NCI-H1092 treated with DMSO at 0.1 percent for 48 hours (cell line): ENCODE data around the gene NTMT2.
"Not testable (repeated sequence)": the region's sequence is repeated elsewhere in the genome, so short reads cannot be mapped to it uniquely, and the experiment has no call there.

Experiments used
- DNase-seq: peaks from one replicate; lab custom pipeline; 2025; lab: John Stamatoyannopoulos, UW

NTMT2 gene

DNA sequence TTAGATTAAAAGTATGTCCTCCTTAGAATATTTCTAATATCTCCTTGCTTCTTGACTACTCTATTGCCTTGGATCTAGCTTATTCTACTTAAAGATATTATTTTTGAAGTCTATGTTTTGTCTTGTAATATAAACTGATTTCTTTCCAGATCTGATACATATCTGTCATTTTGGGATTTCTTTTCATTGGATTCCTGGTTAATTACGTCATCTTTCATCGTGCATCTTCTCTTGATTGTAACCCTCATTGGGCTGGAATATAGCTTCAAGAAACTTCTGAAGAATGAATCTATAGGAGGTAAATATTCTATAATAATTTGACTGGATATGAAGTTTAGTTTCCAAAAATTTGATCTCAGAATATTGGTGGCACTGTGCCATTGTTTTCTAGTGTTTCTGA, 12.1 kb downstream of the NTMT2 start:
- no peak for DNase-seq

DNA sequence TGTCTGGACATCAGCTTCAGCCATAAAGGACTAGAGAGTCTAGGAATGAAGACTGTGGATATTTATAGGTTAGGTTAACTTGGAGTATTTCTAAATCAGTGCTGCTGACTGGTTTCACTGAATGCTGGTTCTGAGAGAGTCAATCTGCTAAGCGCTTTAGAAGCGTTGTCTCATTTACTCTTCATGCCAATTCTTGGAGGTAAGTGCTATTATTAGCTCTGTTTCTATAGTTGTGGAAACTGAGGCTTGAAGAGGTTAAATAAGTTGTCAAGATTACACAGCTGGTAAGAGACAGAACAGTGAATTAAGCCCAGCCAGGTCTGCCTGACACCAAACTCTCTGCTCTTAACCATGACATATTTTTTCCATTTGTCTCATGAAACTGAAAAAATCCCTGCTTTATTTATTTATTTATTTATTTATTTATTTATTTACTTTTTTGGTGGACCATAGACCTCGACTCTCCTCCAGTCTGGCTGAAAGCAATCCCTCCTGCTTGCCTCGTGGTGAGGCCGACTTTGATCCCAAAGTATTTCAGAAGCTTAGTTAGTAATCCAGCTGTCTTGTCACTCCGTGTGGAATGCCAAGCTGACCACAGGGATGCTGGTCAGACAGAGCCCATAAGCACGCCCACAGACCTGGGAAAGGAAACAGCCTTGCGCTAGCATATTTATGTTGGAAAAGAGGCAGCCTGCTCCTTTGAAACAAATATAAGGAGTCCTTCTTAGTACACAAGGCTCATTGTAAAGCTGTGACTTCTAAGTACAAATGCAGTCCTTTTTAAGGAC, 16.9 kb downstream of the NTMT2 start:
- DNase-seq, result no peak

DNA sequence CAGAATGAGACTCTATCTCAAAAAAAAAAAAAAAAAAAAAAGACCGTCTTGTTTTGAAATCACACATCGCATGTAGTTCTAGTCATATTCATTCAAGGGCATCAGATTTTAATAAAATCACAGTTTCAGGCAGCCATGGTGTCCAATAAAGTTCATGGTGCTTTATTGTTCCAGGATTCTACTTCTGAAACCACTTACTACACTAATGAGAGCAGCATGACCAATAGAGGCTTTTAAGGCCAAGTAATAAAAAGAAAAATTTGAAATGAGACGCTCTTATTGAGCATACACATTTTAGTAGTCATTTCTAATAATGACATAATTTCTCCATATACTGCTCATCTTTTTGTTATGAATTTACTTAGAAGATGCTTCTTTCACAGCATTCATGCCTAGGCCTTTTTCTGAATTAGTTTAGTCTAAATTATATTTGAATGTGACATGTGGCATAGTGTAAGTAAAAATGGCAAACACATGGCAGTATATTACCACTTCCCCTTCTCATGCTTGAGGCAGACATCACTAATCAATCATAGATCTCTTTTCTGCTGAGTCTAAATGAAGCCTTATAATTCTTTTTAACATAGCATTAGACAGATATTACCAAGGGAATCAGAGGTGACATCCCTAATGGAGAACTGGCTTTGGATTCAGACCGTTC, 18.5 kb downstream of the NTMT2 start:
- no peak for DNase-seq

DNA sequence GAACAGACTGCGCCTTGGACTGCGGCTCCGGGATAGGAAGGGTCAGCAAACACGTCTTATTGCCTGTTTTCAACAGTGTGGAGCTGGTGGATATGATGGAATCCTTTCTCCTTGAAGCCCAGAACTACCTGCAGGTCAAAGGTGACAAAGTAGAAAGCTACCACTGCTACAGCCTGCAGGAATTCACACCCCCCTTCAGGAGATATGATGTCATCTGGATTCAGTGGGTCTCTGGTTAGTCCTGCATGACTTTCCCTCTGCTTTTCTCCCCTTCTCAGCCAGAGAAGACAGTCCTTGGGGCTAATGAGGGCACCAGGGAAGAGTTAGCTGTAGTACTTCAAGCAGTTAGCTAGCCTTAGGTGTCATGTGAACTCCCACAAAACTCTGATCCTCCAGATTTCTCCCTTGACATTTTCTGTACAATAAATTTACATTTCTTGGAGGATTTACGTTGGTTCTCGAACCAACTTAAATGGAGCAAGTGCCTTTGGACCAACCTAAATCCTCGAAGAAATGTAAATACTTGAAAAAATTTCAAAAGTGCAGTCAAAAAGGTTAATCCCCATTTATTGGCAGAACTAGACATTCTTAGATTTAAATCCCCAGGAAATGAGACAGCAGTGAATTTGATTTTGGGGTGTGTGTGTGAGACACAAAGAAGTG, 20.9 kb downstream of the NTMT2 start:
- no peak for DNase-seq

DNA sequence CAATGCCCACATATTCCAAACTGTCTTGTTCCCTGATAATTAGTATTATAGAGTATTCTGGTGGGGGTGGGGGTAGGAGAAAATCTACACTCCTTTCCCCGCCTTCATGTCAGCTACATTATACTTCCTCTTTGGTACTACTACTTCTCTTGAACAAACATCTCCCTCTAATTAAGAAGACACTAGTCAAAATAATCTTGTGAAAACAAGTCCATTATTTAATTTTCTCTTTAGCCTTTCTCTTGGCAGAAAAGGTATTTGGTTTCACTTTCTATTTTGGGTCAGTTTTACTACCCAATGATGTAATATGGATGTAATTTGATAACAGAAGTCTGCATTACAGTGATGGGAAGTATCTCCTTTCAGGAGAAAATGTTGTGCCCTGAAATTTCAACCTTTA, 22.5 kb downstream of the NTMT2 start:
- DNase-seq, result peak; percentile 10

DNA sequence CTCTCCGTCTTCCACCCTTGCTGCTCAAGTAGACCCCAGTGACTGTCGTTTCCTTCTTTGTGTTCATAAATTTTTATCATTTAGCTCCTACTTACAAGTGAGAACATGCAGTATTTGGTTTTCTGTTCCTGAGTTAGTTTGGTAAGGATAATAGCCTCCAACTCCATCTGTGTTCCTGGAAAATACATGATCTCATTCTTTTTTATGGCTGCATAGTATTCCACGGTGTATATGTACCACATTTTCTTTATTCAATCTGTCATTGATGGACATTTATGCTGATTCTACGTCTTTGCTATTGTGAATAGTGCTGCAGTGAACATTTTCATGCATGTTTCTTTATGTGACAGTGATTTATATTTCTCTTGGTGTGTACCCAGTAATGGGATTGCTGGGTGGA, 24.8 kb downstream of the NTMT2 start:
- not testable (repeated sequence) for DNase-seq

DNA sequence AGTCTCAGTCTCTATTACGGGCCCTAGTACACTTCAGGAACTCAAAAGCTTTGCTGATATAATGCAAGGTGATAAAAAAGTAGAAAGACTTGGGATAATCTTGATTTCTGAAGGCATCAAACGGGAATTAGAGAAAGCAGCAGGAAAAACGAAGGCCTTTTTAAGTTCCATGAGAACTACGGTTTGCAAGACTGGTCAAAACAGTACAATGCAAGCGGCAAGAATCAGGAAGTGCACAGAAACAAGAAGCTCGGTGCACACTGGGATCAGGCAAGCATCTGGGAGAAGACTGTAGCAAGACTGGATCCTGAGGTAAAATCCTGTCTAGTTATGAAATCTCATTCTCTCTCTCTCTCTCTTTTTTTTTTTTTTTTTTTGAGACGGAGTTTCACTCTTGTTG, 28.6 kb downstream of the NTMT2 start:
- no peak for DNase-seq

DNA sequence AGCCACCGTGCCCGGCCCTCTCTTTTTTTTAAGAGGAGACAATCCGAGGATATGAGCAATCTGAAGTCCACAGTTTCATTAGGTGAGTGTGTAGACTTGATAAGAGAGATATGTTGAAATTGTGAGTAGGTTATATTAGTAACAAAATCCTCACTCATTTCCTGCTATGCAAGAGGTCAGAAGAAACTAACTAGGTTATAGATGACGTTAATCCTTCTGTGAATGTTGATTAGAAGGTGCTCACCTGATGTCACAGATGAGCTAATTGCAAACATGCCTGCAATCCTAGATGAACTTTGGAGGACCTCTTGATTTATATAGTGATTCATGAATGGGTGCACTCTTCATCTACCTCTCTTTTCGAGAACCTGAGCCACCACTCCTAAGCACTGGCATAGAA, 29.3 kb downstream of the NTMT2 start:
- no peak for DNase-seq

DNA sequence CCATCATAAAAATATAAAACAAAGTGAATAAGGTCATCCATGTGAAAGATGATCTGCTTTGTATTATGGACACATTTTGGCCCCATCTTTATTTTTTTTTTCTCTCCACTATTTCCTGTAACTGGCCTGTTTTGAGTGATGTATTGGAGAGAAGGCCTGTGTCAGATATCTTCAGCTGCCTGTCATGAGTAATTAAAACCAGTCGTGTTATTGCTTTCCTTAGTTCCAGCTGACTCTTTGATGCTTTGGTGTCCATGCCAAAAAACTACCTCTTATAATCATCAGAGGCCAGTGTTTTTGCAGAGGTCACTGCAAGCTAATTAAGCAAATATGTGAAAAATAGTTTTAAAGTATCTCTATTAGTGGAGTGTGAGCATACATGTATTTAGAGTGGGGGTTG, 29.7 kb downstream of the NTMT2 start:
- DNase-seq, result no peak

DNA sequence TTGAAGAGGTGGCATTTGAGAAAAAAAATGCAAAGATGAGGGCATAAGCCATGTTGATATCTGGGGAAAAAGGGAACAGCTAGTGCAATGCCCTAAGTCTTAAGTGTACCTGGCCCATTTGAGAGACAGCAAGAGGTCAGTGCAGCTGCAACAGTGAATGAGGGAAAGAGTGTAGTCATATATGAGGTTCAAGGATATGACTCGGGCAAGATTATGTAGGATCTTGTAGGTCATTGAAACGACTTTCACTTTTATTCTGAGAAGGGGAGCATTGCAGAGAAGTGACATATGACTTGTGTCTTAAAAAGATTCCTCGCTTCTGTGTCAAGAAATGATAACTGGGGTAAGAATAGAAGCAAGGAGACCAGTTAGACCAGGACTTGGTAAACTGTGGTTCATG, 31.0 kb downstream of the NTMT2 start:
- no peak for DNase-seq

DNA sequence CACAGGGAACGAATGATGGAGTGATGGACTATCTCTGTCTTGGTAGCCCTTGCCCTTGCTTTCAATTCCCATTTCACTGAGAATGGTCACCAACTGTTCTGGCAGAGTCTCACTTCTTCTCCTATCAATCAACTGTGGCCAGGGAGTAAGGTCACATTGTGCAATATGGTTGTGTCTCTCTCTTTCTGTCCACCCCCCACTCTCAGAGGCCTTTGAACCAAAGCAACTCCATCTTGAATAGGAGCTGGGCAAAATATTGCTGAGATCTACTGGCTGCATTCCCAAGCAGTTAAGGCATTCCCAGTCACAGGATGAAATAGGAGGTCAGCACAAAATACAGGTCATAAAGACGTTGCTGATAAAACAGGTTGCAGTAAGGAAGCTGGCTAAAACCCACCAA, 36.7 kb downstream of the NTMT2 start:
- DNase-seq, result no peak

DNA sequence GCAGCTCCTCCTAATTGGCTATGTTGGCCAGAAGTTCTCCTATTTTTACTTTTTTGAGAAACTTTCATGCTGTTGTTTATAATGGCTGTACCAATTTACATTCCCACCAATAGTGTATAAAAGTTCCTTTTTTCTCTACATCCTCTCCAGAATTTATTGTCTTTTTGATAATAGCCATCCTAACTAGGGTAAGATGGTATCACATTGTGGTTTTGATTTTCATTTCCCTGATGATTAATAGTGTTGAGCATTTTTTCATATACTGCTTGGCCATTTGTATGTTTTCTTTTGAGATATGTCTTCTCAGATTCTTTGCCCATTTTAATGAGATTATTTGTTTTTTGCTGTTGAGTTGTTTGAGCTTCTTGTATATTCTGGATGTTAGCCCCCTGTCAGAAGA, 46.8 kb downstream of the NTMT2 start:
- DNase-seq, result no peak

DNA sequence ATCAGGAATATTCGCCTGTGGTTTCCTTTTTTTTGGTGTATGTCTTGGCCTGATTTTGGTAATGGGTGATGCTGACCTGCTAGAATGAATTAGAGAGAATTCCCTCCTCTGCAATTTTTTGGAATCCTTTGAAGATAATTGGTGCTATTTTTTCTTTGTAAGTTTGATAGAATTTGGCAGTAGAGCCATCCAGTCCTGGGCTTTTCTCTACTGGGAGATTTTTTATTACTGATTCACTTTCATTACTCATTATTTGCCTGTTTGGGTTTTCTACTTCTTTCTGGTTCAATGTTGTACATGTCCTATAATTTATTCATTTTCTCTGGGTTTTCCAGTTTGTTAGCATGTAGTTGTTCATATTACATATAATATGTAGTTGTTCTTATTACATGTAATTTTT, 48.7 kb downstream of the NTMT2 start:
- DNase-seq, result no peak

DNA sequence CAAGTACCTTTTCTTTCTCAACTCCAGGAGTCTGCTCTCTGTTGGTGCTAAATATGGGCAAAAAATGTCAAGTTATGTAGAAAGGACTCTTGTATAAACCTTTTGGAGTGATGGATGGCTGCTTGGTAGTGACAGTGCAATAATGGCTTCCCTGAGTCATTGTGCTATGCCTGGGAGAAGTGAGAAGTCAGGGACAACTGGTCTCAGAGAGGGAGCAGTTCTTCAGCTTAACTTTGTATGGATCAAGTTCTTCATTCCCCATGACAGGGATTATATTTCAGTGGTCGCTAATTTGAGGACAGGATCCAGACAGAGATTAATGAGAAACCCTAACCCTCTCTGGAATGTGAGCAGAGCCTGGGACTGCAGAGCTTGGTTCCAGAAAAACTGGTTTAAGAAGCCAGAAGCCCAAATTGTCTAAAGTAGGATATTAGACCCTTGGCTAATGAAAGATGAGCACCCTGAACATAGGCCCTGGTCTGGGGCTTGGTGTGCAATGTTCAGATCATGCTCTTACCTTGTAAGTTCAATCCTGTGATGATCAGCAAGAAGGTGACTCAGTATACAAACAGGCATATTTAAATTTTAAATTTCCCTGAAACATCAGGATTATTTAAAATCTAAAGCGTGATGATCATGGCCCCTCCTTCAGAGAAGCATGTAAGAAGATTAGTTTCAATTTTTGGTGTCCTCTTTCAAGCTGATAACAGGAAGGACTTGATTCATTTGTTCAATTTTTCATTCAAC, 50.9 kb downstream of the NTMT2 start:
- no peak for DNase-seq

DNA sequence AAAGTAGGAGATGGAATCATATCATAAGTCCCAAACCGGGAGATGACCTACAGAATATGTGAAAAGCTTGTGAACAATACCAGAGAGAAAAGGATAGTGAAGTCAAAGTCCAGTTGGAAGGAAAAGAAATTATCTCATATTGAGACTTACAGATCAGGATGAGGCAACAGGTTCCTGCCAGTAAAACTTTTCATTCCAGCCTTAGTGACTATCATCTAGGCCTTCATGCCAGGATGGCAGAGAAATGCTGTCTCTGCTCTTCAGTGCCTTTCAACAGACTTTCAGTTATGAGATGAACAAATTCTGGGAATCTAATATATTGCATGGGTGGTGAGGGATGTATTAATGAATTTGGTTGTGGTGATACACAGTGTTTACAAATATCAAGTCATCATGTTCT, 52.3 kb downstream of the NTMT2 start:
- no peak for DNase-seq

DNA sequence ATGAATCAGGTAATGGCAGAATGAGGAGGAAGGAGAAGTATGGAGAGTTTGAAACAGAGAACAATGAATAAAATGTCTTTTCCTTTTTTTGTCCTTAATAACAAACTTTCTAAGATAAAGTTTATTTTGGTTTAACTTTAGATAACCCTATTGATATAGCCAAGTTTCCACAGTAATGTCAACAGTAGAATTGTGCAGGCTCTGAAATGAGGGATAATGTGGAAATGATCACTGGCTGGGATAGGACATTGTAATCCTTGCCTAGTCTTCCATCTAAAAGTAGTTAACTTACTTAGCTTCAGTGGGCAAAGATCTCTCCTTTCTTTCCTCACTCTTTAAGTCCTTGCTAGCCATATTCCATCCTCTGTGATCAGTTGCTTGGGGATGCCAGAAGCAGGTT, 52.8 kb downstream of the NTMT2 start:
- DNase-seq, result no peak

DNA sequence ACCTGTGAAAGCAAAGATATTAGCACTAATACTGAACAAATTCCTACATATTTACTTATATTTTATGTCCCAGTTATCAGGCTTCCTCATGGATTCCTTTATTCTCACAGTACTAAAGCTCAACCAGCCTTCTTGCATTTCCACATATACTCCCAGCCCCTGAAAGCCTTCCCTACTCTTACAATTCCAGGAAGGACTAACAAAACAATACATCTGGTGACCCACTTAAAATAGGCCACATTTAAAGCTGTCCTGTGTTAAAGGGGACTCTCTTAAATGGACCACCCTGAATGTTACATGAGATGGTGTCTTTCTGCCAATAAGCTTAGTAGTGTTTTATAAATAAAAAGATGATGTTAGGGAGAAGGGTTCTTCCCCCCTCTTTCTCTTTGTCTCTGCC, 54.4 kb downstream of the NTMT2 start:
- no peak for DNase-seq

DNA sequence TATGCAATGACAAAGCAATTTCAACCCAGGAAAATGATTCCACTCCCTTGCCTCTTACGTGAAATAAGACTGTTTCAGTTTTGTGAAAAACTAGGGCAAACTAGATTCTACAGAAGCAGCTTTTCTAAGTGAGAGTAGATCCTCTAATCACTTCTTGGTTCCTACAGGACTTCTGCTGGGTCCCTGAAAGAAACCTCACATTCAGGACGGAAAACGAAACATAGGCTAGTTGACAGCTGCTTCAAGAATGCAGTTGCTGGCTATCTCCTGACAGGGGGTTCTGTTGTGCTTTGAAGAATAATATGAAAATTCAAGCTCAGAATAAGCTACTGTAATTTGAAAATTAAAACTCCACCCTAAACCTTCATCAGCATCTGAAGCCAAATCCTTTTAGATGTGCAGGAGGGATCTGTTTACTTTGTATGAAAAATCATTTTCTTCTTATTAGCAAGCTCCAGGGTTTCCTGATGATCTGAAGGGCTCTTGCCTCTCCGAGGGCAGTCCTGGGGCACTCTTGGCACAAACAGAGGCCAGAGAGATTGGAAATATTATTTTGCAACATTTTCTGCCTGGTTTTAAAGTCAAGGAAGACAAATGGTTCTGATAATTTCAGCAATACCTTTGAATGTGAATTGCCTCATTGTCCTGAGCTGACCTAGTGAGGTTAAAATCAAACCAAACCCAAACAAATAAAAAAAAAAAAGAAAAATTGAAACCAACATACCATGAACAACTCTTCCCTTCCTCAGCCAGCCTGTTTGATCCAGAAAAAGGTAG, 55.0 kb downstream of the NTMT2 start:
- DNase-seq, result no peak

DNA sequence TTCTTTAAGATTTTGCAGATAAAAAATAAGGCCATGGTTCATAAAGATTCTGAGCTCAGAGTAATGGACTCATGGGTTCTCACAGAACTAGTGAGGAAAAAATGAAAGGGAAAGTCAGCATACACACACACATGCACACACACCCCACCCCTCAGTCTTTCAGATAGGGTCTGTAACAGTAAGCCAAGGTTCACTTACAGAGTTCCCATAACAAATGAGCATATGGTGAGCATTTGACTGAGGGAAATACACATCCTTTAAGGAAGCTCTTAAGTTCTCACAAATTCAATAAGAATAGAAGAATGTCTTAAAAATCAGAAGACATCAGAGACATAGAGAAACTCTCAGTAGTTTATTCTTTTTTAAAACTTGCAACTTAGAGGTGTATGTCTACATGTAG, 57.9 kb downstream of the NTMT2 start:
- no peak for DNase-seq

DNA sequence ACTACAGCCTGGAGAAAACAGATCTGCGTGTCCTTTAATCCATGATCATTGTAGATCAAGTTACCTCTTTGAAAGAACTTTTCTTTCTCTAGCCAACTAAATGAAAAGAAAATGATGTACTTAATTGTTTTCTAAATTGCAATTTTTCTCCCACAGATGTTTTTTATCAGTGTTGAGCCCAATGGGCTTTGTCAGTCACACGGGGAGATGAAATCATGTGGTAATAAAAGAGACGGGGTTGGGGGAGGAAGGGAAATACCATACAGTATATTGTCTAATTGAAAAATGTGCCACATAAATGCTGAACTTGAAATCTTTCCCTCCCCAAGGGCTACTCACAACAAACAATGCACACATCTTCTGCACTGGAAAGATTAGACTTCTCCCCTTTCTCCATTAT, 58.4 kb downstream of the NTMT2 start:
- DNase-seq, result no peak

DNA sequence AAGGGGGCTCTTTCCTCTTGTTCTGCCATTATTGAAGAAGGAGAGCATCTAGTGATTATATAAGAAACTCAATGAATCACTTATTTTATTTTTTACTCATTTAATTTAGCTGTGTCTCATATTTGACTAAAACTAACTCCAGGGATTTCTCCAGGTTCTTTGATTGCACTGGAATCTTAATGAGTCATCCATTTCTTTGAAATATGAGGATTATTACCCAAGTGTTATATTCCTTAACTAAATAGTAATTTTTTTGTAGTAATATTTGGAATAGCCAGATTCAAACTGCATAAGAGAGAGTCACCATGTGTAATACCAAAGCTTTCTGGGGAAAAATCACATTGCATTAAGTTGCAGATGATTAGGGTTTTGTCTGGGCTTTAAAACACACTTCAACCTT, 59.5 kb downstream of the NTMT2 start:
- DNase-seq, result no peak

DNA sequence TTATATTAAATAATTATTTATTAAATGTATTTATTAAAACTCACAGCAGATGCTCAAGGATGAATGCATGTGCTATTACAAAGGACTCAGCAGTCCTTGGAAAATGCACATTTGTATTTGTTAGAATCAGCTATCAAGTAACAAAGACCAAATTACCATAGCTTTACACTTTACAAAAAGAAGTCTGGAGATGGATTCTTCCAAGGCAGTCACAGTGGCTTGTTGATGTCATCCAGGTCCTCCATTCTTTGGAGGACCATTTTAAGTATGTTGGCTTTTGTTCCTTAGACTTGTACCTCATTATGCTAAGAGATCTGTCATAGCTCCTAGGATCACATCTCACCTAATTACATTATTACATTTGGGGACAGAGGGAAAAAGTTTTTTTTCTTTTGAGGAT, 63.4 kb downstream of the NTMT2 start:
- DNase-seq, result no peak
